Endometrial microvascular endothelial cells (primary cell): ENCODE results near the gene OCA2. TPM values are rescaled to one million over a fixed set of nuclear protein-coding genes. Genes with fewer than 3 reads are reported as not detected.

Experiments
- in situ Hi-C: cut with HindIII; loops from 2 replicates; pipeline ENCODE4 v1.10.0; 2017; ENCODE audit warnings: low sequenced_read_pairs, low pct_unique_long_range_greater_than_20kb; ENCODE audit errors: inconsistent ontology term
- total RNA-seq: library from RNA; depleted of rRNA; stranded (reverse); fragments of >200 nt; gene quantifications from one replicate; pipeline ENCODE4 v1.2.3, GENCODE V29; 2015; ENCODE audit errors: inconsistent ontology term

OCA2 gene
- total RNA-seq, 1 donor from 2014 or later: not detected

DNA sequence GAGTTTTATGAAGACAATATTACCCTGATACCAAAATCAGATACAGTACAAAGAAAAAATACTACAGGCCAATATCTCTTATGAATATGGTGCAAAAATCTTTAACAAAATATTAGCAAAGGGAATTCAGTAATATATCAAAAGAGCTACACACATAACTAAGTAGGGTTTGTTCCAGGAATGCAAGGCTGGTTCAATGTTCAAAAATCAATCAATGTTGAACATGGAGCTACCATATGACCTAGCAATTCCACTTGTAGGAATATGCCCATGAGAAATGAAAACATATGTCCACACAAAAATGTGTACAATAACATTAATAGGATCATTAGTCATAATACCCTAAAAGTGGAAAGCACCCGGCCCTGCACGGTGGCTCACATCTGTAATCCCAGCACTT, 7.8 kb downstream of the OCA2 start:
- in situ Hi-C loops: no loop called here

DNA sequence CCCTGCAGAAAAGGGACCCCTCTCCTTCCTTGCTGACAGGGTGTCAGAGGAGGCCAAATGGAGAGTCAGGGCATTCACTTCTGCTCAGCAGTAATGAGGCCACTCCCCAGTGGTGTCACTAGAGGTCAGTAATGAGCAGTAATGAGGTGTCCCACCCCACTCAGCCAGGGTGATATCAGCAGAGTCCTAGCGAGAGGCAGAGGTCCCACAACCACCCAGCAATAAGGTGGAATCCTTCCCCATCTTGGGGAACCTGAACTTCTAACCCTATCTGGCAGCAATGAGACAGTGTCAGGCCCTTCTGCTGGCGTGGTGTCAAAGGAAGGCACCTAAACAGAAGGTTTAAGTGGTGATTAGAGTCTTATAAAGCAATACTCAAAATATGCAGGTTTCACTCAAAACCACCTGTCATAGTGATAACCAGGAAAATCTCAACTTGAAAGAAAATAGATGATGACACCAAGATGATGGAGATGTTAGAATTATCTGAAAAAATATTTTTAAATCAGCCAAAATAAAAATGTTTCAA, 12.9 kb downstream of the OCA2 start:
- in situ Hi-C loops: no loop called here

DNA sequence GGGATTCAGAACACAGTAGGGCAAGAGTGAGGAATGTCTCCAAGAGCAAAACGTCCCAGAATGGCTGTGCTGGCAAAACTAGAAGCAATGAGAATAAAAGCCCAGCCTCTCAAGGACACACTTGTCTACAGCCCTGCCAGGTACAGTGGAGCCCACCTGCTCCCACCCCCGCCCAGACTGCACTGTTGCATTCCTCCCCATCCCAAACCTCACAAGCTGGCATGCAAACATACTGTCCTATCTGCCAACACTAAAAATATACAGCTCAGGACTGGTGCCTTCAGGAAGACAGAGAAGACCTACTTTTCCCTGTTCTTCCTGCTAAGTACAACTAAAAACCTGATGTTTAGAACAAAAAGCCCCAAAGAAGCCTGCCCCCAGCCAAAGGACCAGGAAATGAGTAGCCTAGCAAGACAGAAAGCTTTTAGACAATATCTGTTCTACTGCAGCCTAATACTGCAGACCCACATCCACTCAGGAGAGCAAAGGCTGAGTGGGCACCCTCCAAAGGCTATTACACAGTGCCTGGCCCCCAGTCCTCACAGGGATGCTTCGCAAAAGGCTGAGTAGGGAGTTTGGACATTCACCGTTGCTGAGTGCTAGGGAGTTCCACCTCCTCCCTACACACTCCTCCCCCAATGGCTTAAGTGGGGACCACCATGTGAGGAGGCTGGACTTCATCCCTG, 13.5 kb downstream of the OCA2 start:
- in situ Hi-C loops: no loop called here

- in situ Hi-C loops: no loop called here
Observed at GRCh38 chr15:28084547-28084946, 14.6 kb downstream of the OCA2 start.

GRCh38 chr15:28082891-28083684, 16.0 kb downstream of the OCA2 start:
- in situ Hi-C loops: no loop called here

DNA sequence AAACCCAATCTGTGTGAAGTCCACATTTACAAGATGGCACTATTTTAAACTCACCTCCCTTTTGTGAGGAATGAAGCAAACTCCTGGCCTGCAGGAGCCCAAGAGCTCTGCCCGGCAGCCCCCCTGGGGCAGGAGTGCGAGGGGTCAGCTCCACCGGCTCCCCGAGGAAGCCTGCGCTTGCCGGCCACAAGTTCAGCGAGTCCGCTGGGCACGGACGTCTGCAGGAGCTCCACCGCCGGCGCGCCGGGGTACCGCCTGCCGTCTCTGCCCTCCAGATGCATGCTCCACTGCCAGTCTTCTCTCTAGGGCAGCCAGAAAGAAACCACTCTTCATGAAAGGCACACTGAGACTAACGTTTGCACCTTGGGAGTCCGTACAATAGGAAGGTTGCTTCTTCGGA, 17.5 kb downstream of the OCA2 start:
- in situ Hi-C loops: no loop called here

- in situ Hi-C loops: no loop called here
Observed at GRCh38 chr15:28080386-28080785, 18.7 kb downstream of the OCA2 start.

DNA sequence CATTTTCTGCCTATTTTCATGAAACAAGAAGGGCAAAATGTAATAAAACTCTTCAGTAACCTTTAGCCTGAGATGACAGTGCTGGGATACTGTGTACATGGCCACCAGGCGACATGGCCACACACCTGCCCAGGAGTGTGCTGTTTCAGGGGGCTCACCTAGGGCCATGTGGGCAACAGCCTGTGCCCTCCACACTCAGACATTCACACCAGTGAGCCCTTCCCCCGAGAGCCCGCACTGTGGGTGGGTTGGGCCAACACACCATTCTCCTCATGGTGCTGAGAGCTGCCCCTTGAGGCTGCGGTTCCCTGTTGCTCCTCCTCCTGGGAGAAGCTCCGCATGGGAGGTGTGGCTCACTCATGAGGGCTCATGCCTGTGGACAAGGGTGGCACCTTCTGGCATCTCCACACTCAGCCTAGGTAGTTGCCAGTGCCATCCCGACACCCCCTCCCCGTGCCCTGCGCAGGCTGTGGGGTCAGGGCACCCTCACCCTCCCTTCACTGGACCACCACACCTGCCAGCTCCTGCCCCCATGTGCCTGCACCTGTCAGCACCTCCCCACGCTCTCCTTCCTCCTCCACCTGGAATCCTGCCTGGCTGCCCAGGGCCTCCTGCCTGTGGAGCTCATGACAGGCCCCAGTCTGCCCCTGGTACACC, 19.7 kb downstream of the OCA2 start:
- in situ Hi-C loops: no loop called here

DNA sequence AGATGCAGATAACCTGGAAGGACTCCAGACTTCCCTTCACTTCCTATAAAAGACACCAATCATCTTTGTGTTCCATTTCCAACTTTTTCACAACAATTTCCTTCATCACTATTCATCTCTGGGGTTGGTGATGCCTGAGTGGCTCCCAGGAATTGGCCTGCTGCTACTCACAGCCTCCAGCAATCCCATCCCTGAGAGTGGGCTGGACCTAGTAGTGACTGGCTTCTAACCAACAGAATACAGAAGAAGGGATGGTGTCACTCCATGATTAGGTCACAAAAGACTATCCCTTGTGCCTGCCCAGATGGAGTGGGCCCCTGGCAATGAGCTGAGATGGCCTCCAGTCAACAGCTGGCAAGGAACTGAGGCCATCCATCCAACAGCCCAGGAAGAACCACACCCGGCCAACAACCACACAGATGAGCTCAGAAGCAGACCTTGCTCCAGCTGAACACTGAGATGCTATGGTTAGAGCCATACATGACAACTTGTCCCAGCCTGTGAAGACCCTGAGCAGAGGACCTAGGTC, 20.9 kb downstream of the OCA2 start:
- in situ Hi-C loops: no loop called here

- in situ Hi-C loops: no loop called here
Observed at GRCh38 chr15:28075573-28075972, 23.5 kb downstream of the OCA2 start.

- in situ Hi-C loops: no loop called here
Observed at GRCh38 chr15:28068930-28069329, 30.2 kb downstream of the OCA2 start.

- in situ Hi-C loops: no loop called here
Observed at GRCh38 chr15:28066231-28066630, 32.9 kb downstream of the OCA2 start.

- in situ Hi-C loops: no loop called here
Observed at GRCh38 chr15:28060005-28060404, 39.1 kb downstream of the OCA2 start.

GRCh38 chr15:28058082-28058481, 41.0 kb downstream of the OCA2 start:
- in situ Hi-C loops: no loop called here

- in situ Hi-C loops: no loop called here
Observed at GRCh38 chr15:28051955-28052633, 47.0 kb downstream of the OCA2 start.

DNA sequence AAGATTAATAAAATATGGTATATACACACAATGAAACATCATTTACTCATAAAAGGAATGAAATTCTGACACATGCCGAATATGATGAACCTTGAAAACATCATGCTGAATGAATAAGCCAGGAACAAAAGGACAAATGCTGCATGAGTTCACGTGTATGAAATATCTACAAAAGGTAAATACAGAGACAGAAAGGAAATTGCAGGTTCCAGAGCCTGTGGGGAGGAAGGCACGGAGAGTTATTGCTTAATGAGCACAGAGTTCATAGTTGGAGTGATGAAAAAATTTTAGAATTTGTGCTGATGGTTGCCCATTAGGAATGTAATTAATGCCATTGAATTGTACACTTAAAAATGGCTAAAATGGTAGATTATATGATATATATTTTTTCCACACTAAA, 49.5 kb downstream of the OCA2 start:
- in situ Hi-C loops: no loop called here

GRCh38 chr15:28047277-28047676, 51.8 kb downstream of the OCA2 start:
- in situ Hi-C loops: no loop called here

- in situ Hi-C loops: no loop called here
Observed at GRCh38 chr15:28044121-28044672, 54.9 kb downstream of the OCA2 start.

DNA sequence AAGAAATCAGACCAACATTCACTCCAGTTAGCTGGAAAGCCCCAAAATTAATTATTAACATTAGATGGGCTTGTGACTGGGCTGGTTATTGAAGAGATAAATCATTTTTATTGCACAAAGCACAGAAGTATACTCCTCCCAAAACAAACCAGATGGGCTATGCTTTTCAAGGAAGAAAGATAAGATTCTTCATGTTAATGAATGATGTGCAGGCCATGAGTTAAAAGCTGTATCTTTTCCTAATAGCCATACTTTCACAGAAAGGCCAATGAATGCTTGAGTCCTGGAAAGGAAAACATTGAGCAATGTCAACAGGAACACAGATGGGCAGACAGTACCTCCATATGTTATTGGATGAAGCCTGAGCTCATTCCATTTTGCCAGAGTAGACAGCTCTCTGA, 55.4 kb downstream of the OCA2 start:
- in situ Hi-C loops: no loop called here
